Erythroblast (primary cell): ENCODE measurements around the gene HPCAL1.

ENCODE experiments used
- DNase-seq, 2 experiments: peaks; one replicate each; lab custom pipeline; 2025; lab: John Stamatoyannopoulos, UW
- GATA1 ChIP-seq: IDR thresholded peaks from 2 replicates; pipeline ENCODE4 v1.6.1; 2011; ENCODE audit warnings: low read depth, mild to moderate bottlenecking, control low read depth, low read length, moderate library complexity
- POLR2A ChIP-seq: IDR thresholded peaks from 2 replicates; pipeline ENCODE4 v1.6.1; 2011; ENCODE audit warnings: mild to moderate bottlenecking, low read length

Gene HPCAL1

GRCh38 chr2:10341193-10341592 lies 38.5 kb downstream of the HPCAL1 start:
- TF ChIP-seq POLR2A: no peak
- TF ChIP-seq GATA1: no peak

GRCh38 chr2:10342245-10342951 lies 39.7 kb downstream of the HPCAL1 start:
- no peak for DNase-seq
- no peak for TF ChIP-seq POLR2A
- no peak for TF ChIP-seq GATA1

More at GRCh38 chr2:10341193-10341592, 38.5 kb downstream of the HPCAL1 start:
- peak in 1 of 2 experiments; percentile 18 for DNase-seq

GRCh38 chr2:10343191-10343590 lies 40.5 kb downstream of the HPCAL1 start:
- DNase-seq: peak; percentile 18 to 29
- TF ChIP-seq POLR2A (no peak), GATA1 (no peak)

- no peak for DNase-seq
- TF ChIP-seq POLR2A: no peak
- no peak for TF ChIP-seq GATA1
These were observed 41.0 kb downstream of the HPCAL1 start for GRCh38 chr2:10343658-10344057.

- TF ChIP-seq GATA1 (no peak), POLR2A (no peak)
- DNase-seq: peak in 1 of 2 experiments; percentile 12
These were observed 41.7 kb downstream of the HPCAL1 start for GRCh38 chr2:10344105-10345066.

- no peak for DNase-seq
- TF ChIP-seq GATA1 (no peak), POLR2A (no peak)
These were observed 42.4 kb downstream of the HPCAL1 start for GRCh38 chr2:10345126-10345525.

- TF ChIP-seq POLR2A (no peak), GATA1 (no peak)
- DNase-seq: no peak
These were observed 43.1 kb downstream of the HPCAL1 start for GRCh38 chr2:10345813-10346212.

GRCh38 chr2:10346929-10347561 lies 44.3 kb downstream of the HPCAL1 start:
- DNase-seq: no peak

GRCh38 chr2:10347562-10347948 lies 44.9 kb downstream of the HPCAL1 start:
- no peak for DNase-seq
- TF ChIP-seq POLR2A: no peak
- no peak for TF ChIP-seq GATA1

More at GRCh38 chr2:10346929-10347561, 44.3 kb downstream of the HPCAL1 start:
- TF ChIP-seq POLR2A (no peak), GATA1 (no peak)

- DNase-seq: no peak
- no peak for TF ChIP-seq POLR2A
- no peak for TF ChIP-seq GATA1
These were observed 46.2 kb downstream of the HPCAL1 start for GRCh38 chr2:10348891-10349290.

GRCh38 chr2:10350761-10351160 lies 48.1 kb downstream of the HPCAL1 start:
- TF ChIP-seq POLR2A: no peak
- TF ChIP-seq GATA1: no peak

GRCh38 chr2:10352361-10352760 lies 49.7 kb downstream of the HPCAL1 start:
- TF ChIP-seq POLR2A: no peak
- TF ChIP-seq GATA1: no peak
- DNase-seq: no peak

More at GRCh38 chr2:10350761-10351160, 48.1 kb downstream of the HPCAL1 start:
- DNase-seq: no peak

- no peak for TF ChIP-seq POLR2A
- TF ChIP-seq GATA1: no peak
- DNase-seq: no peak
These were observed 50.3 kb downstream of the HPCAL1 start for GRCh38 chr2:10352972-10353371.
